H1 (cell line): ENCODE data around the gene TMEM150B. TPM values are rescaled to one million over a fixed set of nuclear protein-coding genes. Genes with fewer than 3 reads are reported as not detected.

Experiments used
- CTCF ChIA-PET: fragments of 300-600 bp; sonication (Branson Sonifier 250); formaldehyde crosslinking; loops from one replicate; lab custom pipeline; 2021; ENCODE audit not compliant: partially characterized antibody; lab: Charles Lee
- POLR2A ChIA-PET: fragments of 300-600 bp; sonication (Branson Sonifier 250); formaldehyde crosslinking; loops from one replicate; lab custom pipeline; 2021; ENCODE audit warnings: inconsistent platforms; ENCODE audit not compliant: partially characterized antibody; lab: Charles Lee
- DNase-seq, 2 experiments: peaks; one replicate each; pipeline versions ENCODE4 v3.0.0 to v3.0.0-alpha.2; 2010 to 2022; ENCODE audit warnings: low spot score in 2 of 2, low read depth in 1 of 2, mixed read lengths in 1 of 2
- FAIRE-seq: peaks from 2 replicates; lab custom pipeline; 2011; peaks lifted over from hg19 to GRCh38; lab: Jason Lieb, UNC
- H2AFZ ChIP-seq: 2 replicates; pipeline ENCODE4 v1.8.1; 2012; ENCODE audit warnings: low read length, inconsistent platforms
- H2AK5ac ChIP-seq: 2 replicates; pipeline ENCODE4 v1.6.1; 2013; ENCODE audit warnings: low read depth, low read length
- H2BK120ac ChIP-seq: replicated peaks from 2 replicates; pipeline ENCODE3; 2013; ENCODE audit warnings: low read depth, low read length, inconsistent platforms
- H2BK12ac ChIP-seq: 2 replicates; pipeline ENCODE4 v1.6.1; 2013; ENCODE audit warnings: low read depth, low read length
- H2BK15ac ChIP-seq: 2 replicates; pipeline ENCODE4 v1.6.1; 2013; ENCODE audit warnings: low read length
- H2BK20ac ChIP-seq: 2 replicates; pipeline ENCODE4 v1.6.1; 2013; ENCODE audit warnings: low read length
- H2BK5ac ChIP-seq: 2 replicates; pipeline ENCODE4 v1.6.1; 2013; ENCODE audit warnings: low read depth, low read length
- H3K14ac ChIP-seq: 2 replicates; pipeline ENCODE4 v1.6.1; 2013; ENCODE audit warnings: inconsistent platforms; ENCODE audit not compliant: insufficient read length
- H3K18ac ChIP-seq: 2 replicates; pipeline ENCODE4 v1.6.1; 2013; ENCODE audit warnings: low read length; ENCODE audit errors: extremely low read depth
- H3K23ac ChIP-seq: 2 replicates; pipeline ENCODE4 v1.6.1; 2013; ENCODE audit warnings: inconsistent platforms; ENCODE audit not compliant: insufficient read length
- H3K23me2 ChIP-seq: 2 replicates; pipeline ENCODE4 v1.6.1; 2013; ENCODE audit warnings: low read depth, low read length
- H3K27ac ChIP-seq: 2 replicates; pipeline ENCODE4 v1.6.1; 2011; ENCODE audit warnings: low read depth, low read length, inconsistent platforms
- H3K27me3 ChIP-seq, 4 experiments: replicated peaks in 1 of 4; 1 replicate in 1 of 4; 2 replicates in 3 of 4; pipeline versions ENCODE4 v1.6.1 to v1.8.1; 2011 to 2013; ENCODE audit warnings: low read length in 3 of 4, mild to moderate bottlenecking in 3 of 4, inconsistent platforms in 2 of 4, mixed read lengths in 2 of 4, moderate library complexity in 1 of 4; ENCODE audit not compliant: control insufficient read depth in 3 of 4, insufficient read depth in 3 of 4; ENCODE audit errors: extremely low read depth in 1 of 4
- H3K36me3 ChIP-seq, 4 experiments: 2 replicates each; pipeline versions ENCODE4 v1.6.1 to v1.8.1; 2011 to 2013; ENCODE audit warnings: mild to moderate bottlenecking in 4 of 4, low read length in 3 of 4, moderate library complexity in 2 of 4, control low read depth in 1 of 4, inconsistent platforms in 1 of 4; ENCODE audit not compliant: insufficient read depth in 4 of 4, control insufficient read depth in 2 of 4
- H3K4ac ChIP-seq: replicated peaks from 2 replicates; pipeline ENCODE3; 2013; ENCODE audit warnings: low read length, low read depth, mixed read lengths, inconsistent platforms; ENCODE audit not compliant: insufficient read length
- H3K4me1 ChIP-seq, 4 experiments: replicated peaks in 1 of 4; 1 replicate in 1 of 4; 2 replicates in 3 of 4; pipeline versions ENCODE4 v1.6.1 to v1.8.1; 2011 to 2013; ENCODE audit warnings: low read length in 3 of 4, inconsistent platforms in 2 of 4, mixed read lengths in 1 of 4; ENCODE audit not compliant: insufficient read depth in 4 of 4, control insufficient read depth in 3 of 4
- H3K4me2 ChIP-seq, 2 experiments: 2 replicates each; pipeline versions ENCODE4 v1.6.1 to v1.8.1; 2011 to 2013; ENCODE audit warnings: low read depth in 2 of 2, low read length in 2 of 2, control low read depth in 1 of 2, inconsistent platforms in 1 of 2, mild to moderate bottlenecking in 1 of 2; ENCODE audit not compliant: insufficient read depth in 1 of 2
- H3K4me3 ChIP-seq, 4 experiments: fragments of 200-600, 300-600 bp in 1 of 4; sonication (generic), shearing (Covaris generic), sonication (Bioruptor Twin) in 1 of 4; 2 replicates each; pipeline versions ENCODE4 v1.5.1 to v1.8.1; 2011 to 2016; ENCODE audit warnings: low read length in 4 of 4, low read depth in 3 of 4, control low read depth in 2 of 4, inconsistent platforms in 2 of 4, mild to moderate bottlenecking in 2 of 4, mixed read lengths in 1 of 4, moderate library complexity in 1 of 4; ENCODE audit not compliant: insufficient read depth in 2 of 4; ENCODE audit errors: extremely low read depth in 1 of 4
- H3K56ac ChIP-seq: replicated peaks from 2 replicates; pipeline ENCODE3; 2013; ENCODE audit warnings: low read depth, mild to moderate bottlenecking, mixed read lengths, low read length, inconsistent platforms; ENCODE audit not compliant: insufficient read length
- H3K79me1 ChIP-seq: 2 replicates; pipeline ENCODE4 v1.6.1; 2013; ENCODE audit warnings: low read depth, low read length, control low read depth
- H3K79me2 ChIP-seq, 2 experiments: 2 replicates each; pipeline versions ENCODE4 v1.6.1 to v1.8.1; 2012 to 2013; ENCODE audit warnings: low read length in 2 of 2, mild to moderate bottlenecking in 2 of 2, inconsistent platforms in 1 of 2; ENCODE audit not compliant: insufficient read depth in 2 of 2, control insufficient read depth in 1 of 2
- H3K9ac ChIP-seq, 4 experiments: replicated peaks in 1 of 4; 1 replicate in 1 of 4; 2 replicates in 3 of 4; pipeline versions ENCODE4 v1.6.1 to v1.8.1; 2011 to 2013; ENCODE audit warnings: low read depth in 3 of 4, low read length in 3 of 4, control low read depth in 2 of 4, mild to moderate bottlenecking in 2 of 4, moderate library complexity in 2 of 4, inconsistent platforms in 1 of 4; ENCODE audit errors: extremely low read depth in 1 of 4
- H3K9me3 ChIP-seq, 2 experiments: 2 replicates each; pipeline versions ENCODE4 v1.6.1 to v1.8.1; 2012 to 2013; ENCODE audit warnings: mild to moderate bottlenecking in 2 of 2, moderate library complexity in 2 of 2, control low read depth in 1 of 2, inconsistent platforms in 1 of 2, low read depth in 1 of 2, low read length in 1 of 2, mixed read lengths in 1 of 2; ENCODE audit not compliant: insufficient read depth in 2 of 2
- H4K20me1 ChIP-seq, 2 experiments: replicated peaks in 1 of 2; 2 replicates each; pipeline versions ENCODE3 to v1.8.1; 2011 to 2013; ENCODE audit warnings: inconsistent platforms in 2 of 2, low read length in 2 of 2, mild to moderate bottlenecking in 1 of 2; ENCODE audit not compliant: insufficient read depth in 2 of 2, control insufficient read depth in 1 of 2
- H4K5ac ChIP-seq: 2 replicates; pipeline ENCODE4 v1.6.1; 2013; ENCODE audit warnings: low read length, low read depth, mixed read lengths, inconsistent platforms; ENCODE audit not compliant: insufficient read length
- H4K8ac ChIP-seq: 2 replicates; pipeline ENCODE4 v1.8.0; 2013; ENCODE audit warnings: mild to moderate bottlenecking, moderate library complexity, low read length, inconsistent platforms; ENCODE audit not compliant: insufficient read depth; ENCODE audit errors: extremely low read depth
- H4K91ac ChIP-seq: replicated peaks from 2 replicates; pipeline ENCODE3; 2013; ENCODE audit warnings: low read length, mixed read lengths, inconsistent platforms; ENCODE audit not compliant: insufficient read length
- CHD1 ChIP-seq: IDR thresholded peaks from 2 replicates; pipeline ENCODE4 v1.6.1; 2012; ENCODE audit warnings: low read depth, low read length, improper control_type of control experiment
- FOSL1 ChIP-seq: IDR thresholded peaks from 2 replicates; pipeline ENCODE4 v1.6.1; 2011; ENCODE audit warnings: mild to moderate bottlenecking, low read depth, low read length, moderate library complexity; ENCODE audit not compliant: insufficient read depth
- RBBP5 ChIP-seq: IDR thresholded peaks from 2 replicates; pipeline ENCODE4 v1.7.1; 2012; ENCODE audit warnings: low read depth, mild to moderate bottlenecking, inconsistent platforms, low read length, moderate library complexity, borderline replicate concordance
- TAF1 ChIP-seq: IDR thresholded peaks from 2 replicates; pipeline ENCODE4 v1.6.1; 2011; ENCODE audit warnings: mild to moderate bottlenecking, low read depth, low read length
- TEAD4 ChIP-seq: IDR thresholded peaks from 2 replicates; pipeline ENCODE4 v1.6.1; 2012; ENCODE audit warnings: low read depth, low read length, inconsistent platforms, mixed read lengths
- WGBS, 2 experiments: shearing (Covaris generic) in 1 of 2; methylation state at CpG; one replicate each; pipeline versions ENCODE4 v1.1.6 to v1.1.7; 2013 to 2015; ENCODE audit warnings: low lambda C conversion rate in 2 of 2, mixed read lengths in 2 of 2, inconsistent platforms in 1 of 2, low coverage in 1 of 2, missing lambda C conversion rate in 1 of 2; ENCODE audit not compliant: insufficient replicate concordance in 2 of 2, insufficient coverage in 1 of 2, insufficient read length in 1 of 2; ENCODE audit errors: extremely low coverage in 1 of 2, missing lambda C conversion rate in 1 of 2; 5-methylcytosine and 5-hydroxymethylcytosine counted together
- polyA plus RNA-seq, 7 experiments: library from polyadenylated mRNA; depleted of rRNA in 3 of 7; stranded (reverse) in 5 of 7; unstranded in 2 of 7; fragments of >200 nt in 5 of 7; fragments of 200-250 nt in 2 of 7; gene quantifications; 1 replicate in 5 of 7; 2 replicates in 1 of 7; 4 replicates in 1 of 7; pipeline versions ENCODE4 v1.2.1 to v1.2.3, GENCODE V29; 2011 to 2013; ENCODE audit warnings: missing spikeins in 2 of 7, mixed read lengths in 2 of 7
- total RNA-seq: library from RNA; stranded (reverse); fragmentation: NEBNext Ultra II Directional; extraction: Animal tissue kit (Norgen Biotek cat#: 25700); gene quantifications from 2 replicates; pipeline ENCODE4 v1.2.1, GENCODE V29; 2021
- TF ChIP-seq, protein P1 (sequence below): IDR thresholded peaks from 2 replicates; pipeline ENCODE4 v1.6.1; 2012; ENCODE audit warnings: low read length, inconsistent platforms

TMEM150B gene
- total and polyA plus RNA-seq, 2 of the 8 experiments (the other 6 are each of a cell fraction or from before 2014, with no cell fraction given), result 0.41 to 0.91 TPM

DNA sequence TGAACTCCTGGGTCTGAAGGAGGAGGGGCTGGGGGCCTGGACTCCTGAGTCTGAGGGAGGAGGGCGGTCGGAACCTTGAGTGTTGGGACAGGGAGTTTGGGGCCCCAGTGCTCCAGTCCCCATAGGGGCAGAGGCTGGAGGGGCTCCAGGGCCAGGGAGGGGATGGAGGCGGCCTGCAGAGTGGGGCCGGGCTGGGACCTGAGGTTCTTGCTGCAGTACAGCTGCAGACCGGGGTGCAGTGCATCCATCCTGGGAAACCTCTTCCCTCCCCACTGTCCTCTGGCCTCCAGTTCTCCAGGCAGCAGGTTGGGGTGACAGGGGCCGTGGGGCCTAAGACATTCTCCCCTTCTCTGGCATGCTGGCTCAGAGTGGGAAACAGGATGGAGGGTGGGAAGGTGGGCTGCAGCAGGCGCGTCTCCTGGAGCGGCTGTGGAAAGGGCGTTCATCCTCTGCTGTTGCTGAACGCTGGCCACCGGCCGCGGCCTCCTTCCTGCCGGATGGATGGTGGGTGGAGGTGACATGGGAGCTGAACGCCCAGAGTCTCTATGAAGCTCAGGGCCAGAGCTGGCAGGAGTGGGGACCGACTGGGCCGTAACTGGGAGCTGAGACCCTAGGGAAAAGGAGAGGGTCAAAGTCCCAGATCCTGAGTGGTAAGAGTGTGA, 39.8 kb downstream of the TMEM150B start:
- no peak overlapping the region for H2BK120ac ChIP-seq
- peak overlapping the region; percentile 6; the same call in 1 of the 2 replicates for H4K8ac ChIP-seq
- H3K9ac ChIP-seq, result peak overlapping the region in 1 of 4 experiments; percentile 37; a peak in 3 of 7 replicates
- POLR2A ChIA-PET, result interaction anchor here (0.5 to 1.1 kb wide), 4 partner anchors 74 to 339 kb away, joined by 3 read pairs; partner anchors contain the start of genes UBE2S and ZNF784
- H2BK12ac ChIP-seq, result no peak overlapping the region
- H3K36me3 ChIP-seq, result peaks cover 4 to 20% (median 12%) of the 10 kb centered on the region in 4 experiments; a peak in 6 of 8 replicates
- no peak for DNase-seq
- H4K20me1 ChIP-seq, result no peaks in the 10 kb centered on the region
- no peak for TF ChIP-seq CHD1
- TF ChIP-seq, protein P1, sequence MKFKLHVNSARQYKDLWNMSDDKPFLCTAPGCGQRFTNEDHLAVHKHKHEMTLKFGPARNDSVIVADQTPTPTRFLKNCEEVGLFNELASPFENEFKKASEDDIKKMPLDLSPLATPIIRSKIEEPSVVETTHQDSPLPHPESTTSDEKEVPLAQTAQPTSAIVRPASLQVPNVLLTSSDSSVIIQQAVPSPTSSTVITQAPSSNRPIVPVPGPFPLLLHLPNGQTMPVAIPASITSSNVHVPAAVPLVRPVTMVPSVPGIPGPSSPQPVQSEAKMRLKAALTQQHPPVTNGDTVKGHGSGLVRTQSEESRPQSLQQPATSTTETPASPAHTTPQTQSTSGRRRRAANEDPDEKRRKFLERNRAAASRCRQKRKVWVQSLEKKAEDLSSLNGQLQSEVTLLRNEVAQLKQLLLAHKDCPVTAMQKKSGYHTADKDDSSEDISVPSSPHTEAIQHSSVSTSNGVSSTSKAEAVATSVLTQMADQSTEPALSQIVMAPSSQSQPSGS, result no peak
- TF ChIP-seq RBBP5, result no peak
- TF ChIP-seq FOSL1, result no peak
- TF ChIP-seq TAF1, result no peak
- TF ChIP-seq TEAD4, result no peak
- TF ChIP-seq, all 59 proteins: peak for 0
- no peak for FAIRE-seq
- H3K56ac ChIP-seq, result no peak overlapping the region
- H3K4me2 ChIP-seq, result peak overlapping the region; percentile 62 to 64
- no peak overlapping the region; the same call in 1 of the 2 replicates for H3K27ac ChIP-seq
- no peak overlapping the region for H2AFZ ChIP-seq
- 90% methylated on average over 18 of the region's 18 CpGs; no CpG with 5 or more reads in 1 of the 2 experiments for WGBS, 2 experiments
- peaks cover 11% of the 10 kb centered on the region; the same call in 1 of the 2 replicates for H3K79me1 ChIP-seq
- no peak overlapping the region for H3K23ac ChIP-seq
- H3K79me2 ChIP-seq, result peaks cover 0 to 11% of the 10 kb centered on the region in 2 experiments; a peak in 2 of 4 replicates
- H3K4me3 ChIP-seq, result peak overlapping the region in 2 of 4 experiments; percentile 54 to 69; a peak in 4 of 8 replicates
- peaks cover 5% of the 10 kb centered on the region; the same call in 1 of the 2 replicates for H3K23me2 ChIP-seq
- H3K9me3 ChIP-seq, result no peaks in the 10 kb centered on the region; a peak in 1 of 4 replicates
- 0 out of 2 replicates have a peak overlapping the region, but pooled peaks have one; percentile 5 for H2BK5ac ChIP-seq
- H2AK5ac ChIP-seq, result no peak overlapping the region
- CTCF ChIA-PET, result interaction anchor here (0.8 to 0.9 kb wide), 2 partner anchors 16 to 25 kb away, joined by 3 to 5 read pairs; no protein-coding TSS in a partner anchor
- H4K91ac ChIP-seq, result no peak overlapping the region
- no peak overlapping the region for H3K4ac ChIP-seq
- peaks cover 3 to 13% (median 8%) of the 10 kb centered on the region in 4 experiments for H3K4me1 ChIP-seq
- no peak overlapping the region for H2BK20ac ChIP-seq
- H3K27me3 ChIP-seq, result no peaks in the 10 kb centered on the region
- H3K18ac ChIP-seq, result no peak overlapping the region
- H2BK15ac ChIP-seq, result no peak overlapping the region
- no peak overlapping the region for H4K5ac ChIP-seq
- no peak overlapping the region for H3K14ac ChIP-seq
